Suprapubic skin (tissue), 3 donors: Measurements from ENCODE around the gene SDHA.
"Not testable (repeated sequence)": the region's sequence is repeated elsewhere in the genome, so short reads cannot be mapped to it uniquely, and the experiment has no call there.

Experiments used
- EP300 ChIP-seq: sonication (generic); formaldehyde crosslinking; IDR thresholded peaks from one replicate; pipeline ENCODE4 v1.6.1; 2017; ENCODE audit warnings: antibody characterized with exemption
- POLR2A ChIP-seq, 2 donors: fragments of 450-650 bp; IDR thresholded peaks; one replicate each; pipeline ENCODE4 v1.6.1; 2017; ENCODE audit warnings: antibody characterized with exemption in 2 of 2, mild to moderate bottlenecking in 2 of 2, moderate library complexity in 2 of 2
- TF ChIP-seq, protein P1 (sequence below), 2 donors: fragments of 200-600 bp in 1 of 2; fragments of 450-650 bp in 1 of 2; sonication (generic) in 1 of 2; IDR thresholded peaks; one replicate each; pipeline ENCODE4 v1.5.1; 2016 to 2019; ENCODE audit warnings: antibody characterized with exemption in 2 of 2, mild to moderate bottlenecking in 1 of 2, moderate library complexity in 1 of 2

DNA sequence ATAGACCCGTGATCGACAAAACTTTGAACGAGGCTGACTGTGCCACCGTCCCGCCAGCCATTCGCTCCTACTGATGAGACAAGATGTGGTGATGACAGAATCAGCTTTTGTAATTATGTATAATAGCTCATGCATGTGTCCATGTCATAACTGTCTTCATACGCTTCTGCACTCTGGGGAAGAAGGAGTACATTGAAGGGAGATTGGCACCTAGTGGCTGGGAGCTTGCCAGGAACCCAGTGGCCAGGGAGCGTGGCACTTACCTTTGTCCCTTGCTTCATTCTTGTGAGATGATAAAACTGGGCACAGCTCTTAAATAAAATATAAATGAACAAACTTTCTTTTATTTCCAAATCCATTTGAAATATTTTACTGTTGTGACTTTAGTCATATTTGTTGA lies 38.2 kb downstream of the SDHA start:
- TF ChIP-seq, protein P1, sequence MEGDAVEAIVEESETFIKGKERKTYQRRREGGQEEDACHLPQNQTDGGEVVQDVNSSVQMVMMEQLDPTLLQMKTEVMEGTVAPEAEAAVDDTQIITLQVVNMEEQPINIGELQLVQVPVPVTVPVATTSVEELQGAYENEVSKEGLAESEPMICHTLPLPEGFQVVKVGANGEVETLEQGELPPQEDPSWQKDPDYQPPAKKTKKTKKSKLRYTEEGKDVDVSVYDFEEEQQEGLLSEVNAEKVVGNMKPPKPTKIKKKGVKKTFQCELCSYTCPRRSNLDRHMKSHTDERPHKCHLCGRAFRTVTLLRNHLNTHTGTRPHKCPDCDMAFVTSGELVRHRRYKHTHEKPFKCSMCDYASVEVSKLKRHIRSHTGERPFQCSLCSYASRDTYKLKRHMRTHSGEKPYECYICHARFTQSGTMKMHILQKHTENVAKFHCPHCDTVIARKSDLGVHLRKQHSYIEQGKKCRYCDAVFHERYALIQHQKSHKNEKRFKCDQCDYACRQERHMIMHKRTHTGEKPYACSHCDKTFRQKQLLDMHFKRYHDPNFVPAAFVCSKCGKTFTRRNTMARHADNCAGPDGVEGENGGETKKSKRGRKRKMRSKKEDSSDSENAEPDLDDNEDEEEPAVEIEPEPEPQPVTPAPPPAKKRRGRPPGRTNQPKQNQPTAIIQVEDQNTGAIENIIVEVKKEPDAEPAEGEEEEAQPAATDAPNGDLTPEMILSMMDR (IDR thresholded peaks at IDR 0.05) = not testable (repeated sequence)
- not testable (repeated sequence) for TF ChIP-seq POLR2A (IDR thresholded peaks at IDR 0.05); EP300
